Keratinocyte (primary cell): ENCODE results near the gene EPB41L4B. TPM values are rescaled to one million over a fixed set of nuclear protein-coding genes. Genes with fewer than 3 reads are reported as not detected.

Experiments used
- DNase-seq: peaks from one replicate; pipeline ENCODE4 v3.0.0-alpha.2; 2011; ENCODE audit warnings: low read depth, missing footprints, low spot score
- FAIRE-seq: peaks from 2 replicates; lab custom pipeline; 2011; peaks lifted over from hg19 to GRCh38; lab: Jason Lieb, UNC
- H2AFZ ChIP-seq: 2 replicates; pipeline ENCODE4 v1.6.0; 2012; ENCODE audit warnings: low read length, control low read depth, inconsistent platforms; ENCODE audit not compliant: control insufficient read depth
- H3K27ac ChIP-seq: 2 replicates; pipeline ENCODE4 v1.5.1; 2011; ENCODE audit warnings: low read length; ENCODE audit not compliant: control insufficient read depth, insufficient read depth
- H3K27me3 ChIP-seq: 3 replicates; pipeline ENCODE4 v1.6.0; 2011; ENCODE audit warnings: low read length; ENCODE audit not compliant: control insufficient read depth, insufficient read depth; ENCODE audit errors: extremely low read depth
- H3K36me3 ChIP-seq, 2 experiments: 2 replicates in 1 of 2; 3 replicates in 1 of 2; pipeline ENCODE4 v1.5.1; 2011; ENCODE audit warnings: low read length in 2 of 2, mild to moderate bottlenecking in 1 of 2; ENCODE audit not compliant: control insufficient read depth in 2 of 2, insufficient read depth in 2 of 2; ENCODE audit errors: extremely low read depth in 1 of 2
- H3K4me1 ChIP-seq: 3 replicates; pipeline ENCODE4 v1.5.1; 2011; ENCODE audit warnings: low read length; ENCODE audit not compliant: control insufficient read depth, insufficient read depth; ENCODE audit errors: extremely low read depth
- H3K4me2 ChIP-seq: 3 replicates; pipeline ENCODE4 v1.6.0; 2011; ENCODE audit warnings: low read depth, low read length; ENCODE audit not compliant: control insufficient read depth, insufficient read depth; ENCODE audit errors: extremely low read depth
- H3K4me3 ChIP-seq, 3 experiments: fragments of 200-600 bp in 1 of 3; sonication (generic) in 1 of 3; 2 replicates in 2 of 3; 3 replicates in 1 of 3; pipeline ENCODE4 v1.5.1; 2011 to 2016; ENCODE audit warnings: low read length in 3 of 3, mild to moderate bottlenecking in 3 of 3, control low read depth in 2 of 3, inconsistent platforms in 1 of 3, low read depth in 1 of 3, mixed read lengths in 1 of 3, mixed run types in 1 of 3, moderate library complexity in 1 of 3; ENCODE audit not compliant: control insufficient read depth in 2 of 3, insufficient read depth in 2 of 3; ENCODE audit errors: extremely low read depth in 1 of 3
- H3K79me2 ChIP-seq: 2 replicates; pipeline ENCODE4 v1.6.0; 2012; ENCODE audit warnings: low read length; ENCODE audit not compliant: control insufficient read depth, insufficient read depth
- H3K9ac ChIP-seq: 3 replicates; pipeline ENCODE4 v1.6.0; 2011; ENCODE audit warnings: low read length; ENCODE audit not compliant: control insufficient read depth, insufficient read depth; ENCODE audit errors: extremely low read depth
- H3K9me1 ChIP-seq: 3 replicates; pipeline ENCODE4 v1.6.0; 2011; ENCODE audit warnings: low read length; ENCODE audit not compliant: control insufficient read depth, insufficient read depth; ENCODE audit errors: extremely low read depth
- H3K9me3 ChIP-seq: 2 replicates; pipeline ENCODE4 v1.5.1; 2012; ENCODE audit warnings: low read depth, low read length; ENCODE audit not compliant: control insufficient read depth
- H4K20me1 ChIP-seq: 3 replicates; pipeline ENCODE4 v1.6.0; 2011; ENCODE audit warnings: low read length; ENCODE audit not compliant: control insufficient read depth, insufficient read depth; ENCODE audit errors: extremely low read depth
- CTCF ChIP-seq, 3 experiments: IDR thresholded peaks in 1 of 3; conservative IDR thresholded peaks in 1 of 3; optimal IDR thresholded peaks in 1 of 3; 2 replicates in 2 of 3; 3 replicates in 1 of 3; pipeline versions ENCODE3 to v1.5.1; 2011; ENCODE audit warnings: low read length in 3 of 3, mild to moderate bottlenecking in 3 of 3, moderate library complexity in 2 of 3, control low read depth in 1 of 3, inconsistent platforms in 1 of 3; ENCODE audit not compliant: insufficient read depth in 2 of 3; ENCODE audit errors: extremely low read depth in 1 of 3
- EZH2 ChIP-seq: IDR thresholded peaks from one replicate; pipeline ENCODE4 v1.6.1; 2012; ENCODE audit warnings: inconsistent platforms, mild to moderate bottlenecking, low read length, moderate library complexity
- dilution Hi-C: fragments of 300-500 bp; cut with MboI; formaldehyde crosslinking; loops from one replicate; pipeline ENCODE4 v1.7.0; 2020; ENCODE audit warnings: low sequenced_read_pairs; ENCODE audit not compliant: extremely low pct_ligation_motif_present
- polyA plus RNA-seq, 5 experiments: library from polyadenylated mRNA; depleted of rRNA in 3 of 5; stranded (reverse) in 3 of 5; stranded (forward) in 1 of 5; unstranded in 1 of 5; fragments of >200 nt; gene quantifications; 1 replicate in 1 of 5; 2 replicates in 3 of 5; 3 replicates in 1 of 5; pipeline versions ENCODE4 v1.2.1 to v1.2.3, GENCODE V29; 2011 to 2012; ENCODE audit warnings: missing spikeins in 2 of 5, low read depth in 1 of 5, low replicate concordance in 1 of 5

Gene EPB41L4B
- polyA plus RNA-seq, 1 donor (not counting 4 experiments of a cell fraction or from before 2014, with no cell fraction given), result 13.7 TPM

- peaks cover 7% of the 10 kb centered on the region for H3K79me2 ChIP-seq
- H3K4me1 ChIP-seq, result peaks cover 17% of the 10 kb centered on the region
- H3K27ac ChIP-seq, result no peak overlapping the region
- H3K9ac ChIP-seq, result no peak overlapping the region
- peaks cover 3% of the 10 kb centered on the region for H3K27me3 ChIP-seq
- DNase-seq (no peak), FAIRE-seq (no peak)
- no peak overlapping the region for H3K4me2 ChIP-seq
- TF ChIP-seq EZH2 (no peak), CTCF (optimal IDR thresholded peaks at IDR 0.05 in 1 of 3, IDR thresholded peaks at IDR 0.05 in 1 of 3, conservative IDR thresholded peaks at IDR 0.05 in 1 of 3; ENCODE audit: extremely low read depth in 1 of 3, insufficient read depth in 2 of 3, low read length in 3 of 3) (no peak)
- H3K9me3 ChIP-seq, result no peaks in the 10 kb centered on the region
- no peak overlapping the region for H2AFZ ChIP-seq
- H3K36me3 ChIP-seq, result no peaks in the 10 kb centered on the region
- no peaks in the 10 kb centered on the region for H3K9me1 ChIP-seq
- no peak overlapping the region for H3K4me3 ChIP-seq
- H4K20me1 ChIP-seq, result peaks cover 10% of the 10 kb centered on the region
- dilution Hi-C loops, result no loop called here
Observed at GRCh38 chr9:109295221-109296130, 25.4 kb downstream of the EPB41L4B start.

- DNase-seq (no peak), FAIRE-seq (no peak)
- dilution Hi-C loops, result no loop called here
- no peak overlapping the region for H3K4me2 ChIP-seq
- no peak overlapping the region for H3K4me3 ChIP-seq
- no peaks in the 10 kb centered on the region for H3K27me3 ChIP-seq
- TF ChIP-seq CTCF (optimal IDR thresholded peaks at IDR 0.05 in 1 of 3, IDR thresholded peaks at IDR 0.05 in 1 of 3, conservative IDR thresholded peaks at IDR 0.05 in 1 of 3; ENCODE audit: extremely low read depth in 1 of 3, insufficient read depth in 2 of 3, low read length in 3 of 3), result no peak
- TF ChIP-seq EZH2, result no peak
- H3K27ac ChIP-seq, result no peak overlapping the region
- H3K79me2 ChIP-seq, result peaks cover 2% of the 10 kb centered on the region
- no peak overlapping the region for H3K9ac ChIP-seq
- peaks cover 4% of the 10 kb centered on the region for H3K4me1 ChIP-seq
- H3K36me3 ChIP-seq, result no peaks in the 10 kb centered on the region
- peaks cover 5% of the 10 kb centered on the region for H4K20me1 ChIP-seq
- no peaks in the 10 kb centered on the region for H3K9me3 ChIP-seq
- H3K9me1 ChIP-seq, result no peaks in the 10 kb centered on the region
- H2AFZ ChIP-seq, result no peak overlapping the region
Observed at GRCh38 chr9:109290385-109290784, 30.5 kb downstream of the EPB41L4B start.
